GM23248 (cell line): ENCODE results near the gene IRGM.

Source experiments
- EZH2 ChIP-seq: fragments of 200-600 bp; sonication (generic); IDR thresholded peaks from 2 replicates; pipeline ENCODE4 v1.6.1; 2018; ENCODE audit warnings: antibody characterized with exemption, mild to moderate bottlenecking; ENCODE audit not compliant: insufficient read depth, poor library complexity, severe bottlenecking
- EZH2phosphoT487 ChIP-seq: fragments of 200-600 bp; sonication (generic); IDR thresholded peaks from 2 replicates; pipeline ENCODE4 v1.6.1; 2018; ENCODE audit warnings: antibody characterized with exemption, moderate library complexity, mild to moderate bottlenecking, low read depth; ENCODE audit not compliant: insufficient read depth

DNA sequence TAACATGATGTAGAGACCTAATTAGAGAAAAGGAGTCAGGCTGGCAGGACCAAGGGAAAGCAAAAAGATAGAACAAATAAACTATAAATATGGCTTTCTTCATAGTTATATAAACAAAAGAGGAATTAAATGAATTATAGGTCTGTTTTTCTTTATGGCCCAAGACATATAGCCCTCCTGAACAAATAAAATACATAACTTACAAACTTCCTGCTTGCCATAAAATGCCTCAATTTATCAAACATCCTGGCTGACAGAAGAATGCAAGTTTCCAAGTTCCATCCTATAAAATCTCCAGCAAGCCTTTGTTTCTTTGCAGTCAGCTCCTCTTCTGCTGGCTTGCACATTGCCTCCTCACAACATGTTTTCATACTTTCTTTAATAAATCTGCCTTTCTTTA lies 31.3 kb upstream of the IRGM start:
- no peak for TF ChIP-seq EZH2
- TF ChIP-seq EZH2phosphoT487: no peak
